Measurements from ENCODE around the gene IFI30. TPM values are rescaled to one million over a fixed set of nuclear protein-coding genes. Genes with fewer than 3 reads are reported as not detected.

IFI30 gene
- total and polyA plus RNA-seq, 2 experiments from 2014 or later: 27.4 to 34.4 TPM

DNA sequence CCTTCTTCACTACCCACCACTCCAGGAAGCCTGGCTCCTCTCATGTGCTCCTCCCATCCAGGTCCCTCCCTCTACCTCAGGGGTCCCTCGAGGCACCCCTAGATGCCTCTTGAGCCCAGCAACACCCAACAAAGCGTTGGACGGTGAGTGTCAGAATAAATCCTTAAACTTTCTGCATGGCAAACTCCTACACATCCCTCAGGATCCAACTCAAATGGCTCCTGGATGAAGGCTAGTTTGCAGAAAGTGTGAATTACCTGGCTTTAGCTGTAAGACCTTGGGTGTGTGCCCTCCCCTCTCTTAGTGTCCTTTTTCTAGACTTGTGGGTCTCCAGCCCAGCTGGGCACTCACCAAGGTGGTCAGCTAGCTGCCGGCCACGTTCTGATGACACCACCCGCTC lies 24.8 kb downstream of the IFI30 start:
- Histone ChIP-seq H3K9me2 (ENCODE audit: insufficient read depth) (no peaks in the 10 kb centered on the region), H3K27me3 (ENCODE audit: insufficient read depth) (no peaks in the 10 kb centered on the region), H4K20me1 (replicated peaks; ENCODE audit: insufficient read depth) (peaks cover 19% of the 10 kb centered on the region), H3K27ac (ENCODE audit: low read depth) (no peak overlapping the region), H3K4me1 (ENCODE audit: insufficient read depth) (peaks cover 8% of the 10 kb centered on the region; the same call in 1 of the 2 replicates), H2AFZ (no peak overlapping the region), H3K79me2 (replicated peaks; ENCODE audit: insufficient read depth) (peaks cover 12% of the 10 kb centered on the region), H3K36me3 (ENCODE audit: insufficient read depth) (peaks cover 11% of the 10 kb centered on the region; the same call in 1 of the 2 replicates), H3K4me2 (no peak overlapping the region), H3K4me3 (no peak overlapping the region), H3F3A (replicated peaks; ENCODE audit: low read depth) (peaks cover 27% of the 10 kb centered on the region; the same call in 1 of the 2 replicates)
- no peak for ATAC-seq
- no peak for DNase-seq (ENCODE audit: low spot score)
- Mint-ChIP-seq H3K4me1 (peaks cover 19% of the 10 kb centered on the region; the same call in 2 of the 3 replicates), H3K27ac (no peak overlapping the region), H3K36me3 (ENCODE audit: low read depth) (peaks cover 45% of the 10 kb centered on the region), H3K9me3 (no peaks in the 10 kb centered on the region), H3K4me3 (no peak overlapping the region; the same call in 2 of the 3 replicates), H3K27me3 (ENCODE audit: insufficient read depth, low read depth, poor library complexity) (peaks cover 16% of the 10 kb centered on the region)
- TF ChIP-seq JUNB (IDR thresholded peaks at IDR 0.05; ENCODE audit: unreplicated experiment) (no peak), POLR2AphosphoS5 (IDR thresholded peaks at IDR 0.05; ENCODE audit: low read depth) (no peak)

GRCh38 chr19:18202397-18202777 lies 28.8 kb downstream of the IFI30 start:
- Mint-ChIP-seq H3K27me3 (ENCODE audit: insufficient read depth, low read depth, poor library complexity) (peaks cover 16% of the 10 kb centered on the region), H3K4me1 (peaks cover 17% of the 10 kb centered on the region; the same call in 2 of the 3 replicates), H3K4me3 (peak overlapping the region; percentile 97; the same call in 2 of the 3 replicates), H3K36me3 (ENCODE audit: low read depth) (peaks cover 35% of the 10 kb centered on the region), H3K9me3 (no peaks in the 10 kb centered on the region), H3K27ac (no peak overlapping the region)
- H3F3A ChIP-seq (replicated peaks; ENCODE audit: low read depth): peaks cover 31% of the 10 kb centered on the region
- H3K79me2 ChIP-seq (replicated peaks; ENCODE audit: insufficient read depth): 0 out of 2 replicates have a peak, but pooled peaks cover 6% of the 10 kb centered on the region
- H3K4me1 ChIP-seq (ENCODE audit: insufficient read depth): peaks cover 11% of the 10 kb centered on the region
- no peak overlapping the region for H2AFZ ChIP-seq
- H3K9me2 ChIP-seq (ENCODE audit: insufficient read depth): no peaks in the 10 kb centered on the region
- peaks cover 11% of the 10 kb centered on the region; the same call in 1 of the 2 replicates for H3K36me3 ChIP-seq (ENCODE audit: insufficient read depth)
- H3K27ac ChIP-seq (ENCODE audit: low read depth): no peak overlapping the region
- peaks cover 5% of the 10 kb centered on the region for H4K20me1 ChIP-seq (replicated peaks; ENCODE audit: insufficient read depth)
- peak overlapping the region; percentile 90 for H3K4me3 ChIP-seq
- peak overlapping the region; percentile 94 for H3K4me2 ChIP-seq
- DNase-seq (ENCODE audit: low spot score) (no peak), ATAC-seq (no peak)
- TF ChIP-seq CTCF (conservative IDR thresholded peaks at IDR 0.05; ENCODE audit: low read depth in 2 of 2) (no peak), EZH2phosphoT487 (IDR thresholded peaks at IDR 0.05; ENCODE audit: unreplicated experiment) (no peak), CREB1 (CRISPR knock-in tag; IDR thresholded peaks at IDR 0.05; ENCODE audit: low read depth) (no peak), JUNB (IDR thresholded peaks at IDR 0.05; ENCODE audit: unreplicated experiment) (no peak), ZNF462 (CRISPR knock-in tag; IDR thresholded peaks at IDR 0.05) (no peak), EZH2 (IDR thresholded peaks at IDR 0.05; ENCODE audit: low read depth, unreplicated experiment) (no peak), NANOG (IDR thresholded peaks at IDR 0.05; ENCODE audit: borderline replicate concordance) (no peak), POLR2AphosphoS5 (IDR thresholded peaks at IDR 0.05; ENCODE audit: low read depth) (no peak)
- TF ChIP-seq, protein P1, sequence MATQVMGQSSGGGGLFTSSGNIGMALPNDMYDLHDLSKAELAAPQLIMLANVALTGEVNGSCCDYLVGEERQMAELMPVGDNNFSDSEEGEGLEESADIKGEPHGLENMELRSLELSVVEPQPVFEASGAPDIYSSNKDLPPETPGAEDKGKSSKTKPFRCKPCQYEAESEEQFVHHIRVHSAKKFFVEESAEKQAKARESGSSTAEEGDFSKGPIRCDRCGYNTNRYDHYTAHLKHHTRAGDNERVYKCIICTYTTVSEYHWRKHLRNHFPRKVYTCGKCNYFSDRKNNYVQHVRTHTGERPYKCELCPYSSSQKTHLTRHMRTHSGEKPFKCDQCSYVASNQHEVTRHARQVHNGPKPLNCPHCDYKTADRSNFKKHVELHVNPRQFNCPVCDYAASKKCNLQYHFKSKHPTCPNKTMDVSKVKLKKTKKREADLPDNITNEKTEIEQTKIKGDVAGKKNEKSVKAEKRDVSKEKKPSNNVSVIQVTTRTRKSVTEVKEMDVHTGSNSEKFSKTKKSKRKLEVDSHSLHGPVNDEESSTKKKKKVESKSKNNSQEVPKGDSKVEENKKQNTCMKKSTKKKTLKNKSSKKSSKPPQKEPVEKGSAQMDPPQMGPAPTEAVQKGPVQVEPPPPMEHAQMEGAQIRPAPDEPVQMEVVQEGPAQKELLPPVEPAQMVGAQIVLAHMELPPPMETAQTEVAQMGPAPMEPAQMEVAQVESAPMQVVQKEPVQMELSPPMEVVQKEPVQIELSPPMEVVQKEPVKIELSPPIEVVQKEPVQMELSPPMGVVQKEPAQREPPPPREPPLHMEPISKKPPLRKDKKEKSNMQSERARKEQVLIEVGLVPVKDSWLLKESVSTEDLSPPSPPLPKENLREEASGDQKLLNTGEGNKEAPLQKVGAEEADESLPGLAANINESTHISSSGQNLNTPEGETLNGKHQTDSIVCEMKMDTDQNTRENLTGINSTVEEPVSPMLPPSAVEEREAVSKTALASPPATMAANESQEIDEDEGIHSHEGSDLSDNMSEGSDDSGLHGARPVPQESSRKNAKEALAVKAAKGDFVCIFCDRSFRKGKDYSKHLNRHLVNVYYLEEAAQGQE (IDR thresholded peaks at IDR 0.05; ENCODE audit: unreplicated experiment): no peak
- H3K27me3 ChIP-seq (ENCODE audit: insufficient read depth): no peaks in the 10 kb centered on the region

Measured in GM23338 (cell line).